Ramos (cell line): ENCODE measurements around the gene LRRC46.

ENCODE experiments used
- in situ Hi-C: fragments of 300-500 bp; cut with MboI; formaldehyde crosslinking; loops from one replicate; pipeline ENCODE4 v1.14.3; 2022; ENCODE audit warnings: low sequenced_read_pairs; ENCODE audit not compliant: unreplicated experiment

Gene LRRC46

DNA sequence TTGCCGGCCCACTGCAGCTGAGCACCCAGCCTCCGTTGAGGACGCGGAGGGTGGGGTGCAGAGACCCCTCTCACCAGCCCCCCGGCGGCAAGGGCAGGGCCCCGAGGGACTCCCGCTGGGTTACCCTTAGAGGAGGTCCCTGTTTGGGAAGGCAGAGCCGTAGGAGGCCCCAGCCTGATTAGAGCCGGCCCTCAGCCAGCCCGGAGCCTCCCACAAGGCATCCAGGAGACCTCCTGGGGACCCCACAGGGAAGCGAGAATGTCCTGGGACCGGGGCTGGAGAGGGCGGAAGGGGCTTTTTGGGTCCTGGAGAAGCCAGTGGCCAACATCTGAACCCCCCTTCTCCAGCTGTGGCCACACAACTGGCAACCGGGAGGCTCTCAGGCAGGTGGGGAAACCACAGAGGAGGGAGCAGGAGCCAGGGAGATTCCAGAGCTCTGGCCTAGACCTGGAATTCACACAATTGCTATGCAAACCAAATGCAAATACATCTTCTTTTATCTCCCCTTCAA, 41.2 kb downstream of the LRRC46 start:
- in situ Hi-C loops: no loop called here

DNA sequence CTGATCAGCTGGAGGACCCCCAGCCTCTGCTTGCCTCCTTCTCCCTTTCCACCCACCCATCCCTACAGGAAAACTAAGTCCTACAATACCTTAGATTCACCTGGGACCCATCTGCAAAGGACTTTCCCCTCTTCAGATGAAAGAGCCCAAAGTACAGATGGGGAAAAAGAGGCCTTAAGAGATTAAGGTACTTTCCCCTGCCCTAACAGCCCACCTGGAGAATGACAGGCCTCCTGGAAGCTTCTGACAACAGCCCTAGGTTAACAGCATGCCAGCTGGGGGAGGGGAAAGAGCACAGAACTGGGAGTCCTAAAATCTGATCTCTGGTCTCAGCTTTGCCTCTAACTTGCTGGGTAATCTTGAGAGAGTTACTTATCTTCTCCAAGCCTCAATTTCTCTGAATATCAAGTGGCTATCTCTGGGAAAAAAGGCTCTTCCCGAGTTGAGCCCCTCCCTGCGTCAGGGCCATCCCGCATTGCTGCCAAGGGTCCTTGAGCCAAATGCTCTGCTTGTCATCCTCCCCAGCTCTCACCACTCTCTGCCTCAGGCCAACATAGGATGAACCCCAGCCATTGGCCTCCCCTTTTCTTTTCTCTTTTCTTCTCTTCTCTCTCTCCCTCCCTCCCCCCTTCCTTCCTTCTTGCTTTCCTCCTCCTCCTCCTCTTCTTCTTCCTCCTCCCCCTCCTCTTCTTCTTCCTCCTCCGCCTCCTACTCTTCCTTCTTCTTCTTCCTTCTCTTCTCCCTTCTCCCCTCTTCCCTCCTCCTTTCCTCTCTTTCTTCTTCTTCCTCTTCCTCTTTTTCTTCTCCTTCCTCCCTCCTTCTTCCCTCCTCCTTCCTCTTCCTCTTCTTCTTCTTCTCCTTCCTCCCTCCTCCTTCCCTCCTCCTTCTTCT, 42.0 kb downstream of the LRRC46 start:
- in situ Hi-C loops: no loop called here

DNA sequence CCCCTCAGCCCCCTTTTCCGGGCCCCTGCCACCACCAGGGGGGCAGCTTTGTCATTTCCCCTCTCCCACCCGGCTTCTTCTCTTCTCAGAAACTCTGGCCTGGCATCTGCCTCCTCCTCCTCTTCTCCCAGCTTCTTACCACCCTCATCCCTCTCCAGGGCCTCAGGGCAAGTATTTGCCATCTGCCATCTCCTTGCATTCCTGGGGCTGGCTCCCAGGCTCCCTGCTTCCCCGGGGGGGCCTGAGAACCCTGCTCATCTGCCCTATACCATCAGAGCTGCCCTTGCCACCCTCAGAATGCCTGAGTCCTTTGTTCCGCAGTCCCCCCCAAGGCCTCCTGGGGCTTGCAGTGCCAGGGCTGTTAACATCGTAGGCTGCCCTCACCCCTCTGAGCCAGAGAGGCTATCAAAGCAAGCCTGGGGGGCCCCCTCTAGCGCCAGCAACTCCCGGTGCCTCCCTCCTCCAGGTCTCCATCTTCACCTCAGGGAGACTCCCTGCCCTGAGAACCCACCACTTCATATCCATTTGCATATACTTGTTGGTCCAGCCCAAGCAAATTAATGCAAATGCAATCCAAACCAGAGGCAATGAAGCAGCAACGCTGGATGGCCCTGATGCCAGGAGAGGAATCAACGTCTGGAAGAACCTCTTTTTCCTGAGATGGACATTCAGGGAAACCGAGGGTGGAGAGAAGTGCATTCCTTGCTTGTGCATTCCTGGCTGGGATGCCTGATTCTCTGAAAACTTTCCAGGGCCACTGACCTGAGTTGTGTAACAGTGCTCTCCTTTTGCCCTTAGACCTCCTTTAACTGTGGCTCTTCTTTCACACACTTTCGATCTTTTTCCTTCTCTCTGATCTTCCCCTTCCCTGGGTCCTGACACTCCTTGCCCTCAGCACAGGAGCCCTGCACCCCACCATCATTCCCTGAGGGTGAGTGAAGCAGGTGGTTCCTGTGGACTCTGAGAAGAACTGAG, 43.8 kb downstream of the LRRC46 start:
- in situ Hi-C loops: no loop called here

DNA sequence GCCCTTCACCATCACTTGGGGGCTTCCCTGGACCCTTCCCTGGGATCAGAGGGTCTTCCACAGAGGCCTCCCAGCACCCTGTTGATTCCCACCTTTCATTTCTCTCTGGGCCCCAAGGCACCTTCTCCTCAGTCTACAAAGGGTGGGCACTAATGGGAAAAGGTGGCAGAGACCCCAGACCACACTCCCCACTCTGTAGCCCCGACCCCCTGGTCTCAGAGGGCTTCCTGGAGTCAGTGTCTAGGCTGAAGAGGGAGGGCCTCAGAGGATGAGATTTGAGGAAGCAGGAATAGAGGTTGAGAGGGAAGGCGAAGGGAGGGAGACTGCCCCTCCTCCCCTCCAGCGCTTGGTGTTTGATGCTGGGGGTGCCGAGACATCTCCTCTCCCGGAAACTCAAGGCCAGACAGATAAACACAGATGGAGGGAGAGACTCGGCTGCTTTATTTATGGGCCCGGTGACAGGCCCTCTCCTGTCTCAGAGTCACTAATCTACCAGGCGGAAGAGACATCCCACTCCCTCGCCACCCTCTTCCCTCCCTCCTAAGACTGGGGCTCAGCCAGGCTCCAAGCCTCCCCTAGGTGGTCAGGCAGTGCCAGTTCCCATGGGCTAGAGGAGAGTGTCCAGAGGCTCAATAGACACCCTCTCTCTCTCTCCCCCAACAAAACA, 46.0 kb downstream of the LRRC46 start:
- in situ Hi-C loops: no loop called here

DNA sequence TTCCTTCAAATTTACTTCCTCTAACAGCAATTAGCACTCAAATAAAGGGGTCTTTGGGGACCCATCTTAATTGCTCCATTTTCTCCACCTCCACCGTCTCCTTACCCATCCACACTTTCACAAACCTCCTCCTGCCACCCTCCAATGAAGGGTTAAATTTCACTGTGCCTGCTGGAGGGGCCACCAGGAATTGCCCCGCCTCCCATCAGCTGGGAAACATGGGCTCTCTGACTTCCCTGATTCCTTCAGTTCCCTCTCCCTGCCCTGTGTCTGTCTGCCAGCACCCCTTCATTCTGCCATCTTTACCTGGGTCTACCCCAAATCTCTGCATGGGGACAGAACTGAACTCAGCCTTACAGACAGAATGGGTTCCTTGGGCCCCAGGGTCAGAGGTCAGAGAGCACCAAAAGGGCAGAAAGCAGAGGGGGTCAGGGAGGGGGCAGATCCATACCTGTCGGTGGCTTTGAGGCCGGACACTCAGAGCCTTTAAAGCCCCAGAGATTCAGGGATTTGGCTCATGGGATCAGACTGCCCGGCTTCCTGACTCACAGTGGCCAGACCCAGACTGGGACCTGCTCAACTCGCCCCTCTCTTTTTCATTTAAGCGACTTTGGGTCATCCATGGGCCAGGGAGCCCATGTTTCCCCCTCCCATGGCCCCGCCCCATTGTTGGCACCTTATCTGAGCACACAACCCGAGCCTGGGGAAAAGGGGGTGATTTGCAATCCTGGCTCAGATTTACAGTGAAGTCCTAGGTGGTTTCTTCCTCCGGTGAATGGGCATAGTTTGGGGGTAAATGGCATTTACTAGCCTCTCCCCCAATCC, 46.9 kb downstream of the LRRC46 start:
- in situ Hi-C loops: no loop called here

DNA sequence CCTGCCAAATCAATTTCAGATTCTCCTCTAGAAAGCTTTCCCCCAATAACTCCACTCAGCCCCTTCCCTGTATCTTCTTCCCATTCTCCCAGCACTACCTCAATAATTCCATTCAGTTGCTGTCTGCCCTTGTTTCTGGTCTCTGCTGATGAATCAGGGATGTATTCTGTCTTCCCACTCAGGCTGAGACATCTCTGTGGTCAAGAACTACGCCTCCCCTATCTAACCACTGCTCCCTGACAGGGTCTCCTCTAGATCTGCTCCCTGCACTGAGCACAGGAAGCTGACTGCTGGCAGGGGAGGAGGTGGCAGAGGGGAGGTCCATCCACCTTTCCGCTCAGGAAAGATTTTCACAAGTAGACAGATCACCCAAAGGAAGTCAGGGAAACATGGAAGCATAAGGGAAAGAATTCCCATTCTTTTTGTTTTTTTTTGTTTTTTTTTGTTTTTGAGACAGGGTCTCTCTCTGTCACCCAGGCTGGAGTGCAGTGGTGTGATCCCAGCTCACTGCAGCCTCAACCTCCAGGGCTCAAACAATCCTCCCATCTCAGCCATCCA, 47.6 kb downstream of the LRRC46 start:
- in situ Hi-C loops: no loop called here

DNA sequence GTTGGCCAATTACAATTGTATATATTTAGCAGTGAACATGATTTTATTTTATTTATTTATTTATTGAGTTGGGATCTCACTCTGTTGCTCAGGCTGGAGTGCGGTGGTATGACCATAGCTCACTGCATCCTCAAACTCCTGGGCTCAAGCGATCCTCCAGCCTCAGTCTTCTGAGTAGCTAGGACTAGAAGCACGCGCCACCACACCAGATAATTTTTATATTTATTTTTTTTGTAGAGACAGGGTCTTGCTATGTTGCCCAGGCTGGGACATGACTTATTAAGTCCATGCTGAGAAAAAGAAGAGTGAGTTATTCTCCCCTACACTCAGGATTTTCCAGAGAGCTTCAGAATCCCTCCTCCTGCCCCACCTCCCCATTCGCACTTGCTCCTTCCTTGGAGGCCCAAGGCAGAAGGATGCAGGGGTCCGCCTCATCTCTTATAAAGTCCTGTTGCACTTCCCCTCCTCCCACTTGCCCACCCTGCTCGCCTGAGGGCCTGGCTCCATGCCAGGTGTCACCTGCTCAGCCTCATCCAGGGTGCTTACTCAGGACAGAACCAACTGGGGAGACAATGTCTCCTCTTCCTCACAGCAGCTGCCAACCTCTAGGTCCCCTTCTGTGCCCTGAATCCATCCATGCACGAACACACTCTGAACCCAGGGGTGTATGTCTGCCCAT, 48.4 kb downstream of the LRRC46 start:
- in situ Hi-C loops: no loop called here

DNA sequence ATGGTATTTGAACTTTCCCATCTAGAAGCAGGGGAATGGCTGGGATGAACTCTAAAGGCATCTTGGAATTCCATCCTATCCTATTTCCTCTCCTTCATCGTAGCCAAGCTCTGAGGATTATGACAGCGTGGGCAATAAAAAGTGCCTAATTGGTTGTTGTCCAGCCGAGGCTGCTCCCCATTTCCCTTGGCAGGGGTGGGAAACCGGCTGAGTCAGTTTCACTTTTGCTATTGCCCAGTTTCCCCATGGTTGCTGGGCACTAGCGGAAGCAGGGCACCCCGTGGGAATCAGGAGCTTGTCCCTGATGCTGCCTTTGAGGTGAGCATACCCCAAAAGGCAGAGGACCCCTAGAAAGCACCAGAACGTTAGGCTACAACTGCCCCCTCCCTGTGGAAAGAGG, 50.8 kb downstream of the LRRC46 start:
- in situ Hi-C loops: no loop called here

DNA sequence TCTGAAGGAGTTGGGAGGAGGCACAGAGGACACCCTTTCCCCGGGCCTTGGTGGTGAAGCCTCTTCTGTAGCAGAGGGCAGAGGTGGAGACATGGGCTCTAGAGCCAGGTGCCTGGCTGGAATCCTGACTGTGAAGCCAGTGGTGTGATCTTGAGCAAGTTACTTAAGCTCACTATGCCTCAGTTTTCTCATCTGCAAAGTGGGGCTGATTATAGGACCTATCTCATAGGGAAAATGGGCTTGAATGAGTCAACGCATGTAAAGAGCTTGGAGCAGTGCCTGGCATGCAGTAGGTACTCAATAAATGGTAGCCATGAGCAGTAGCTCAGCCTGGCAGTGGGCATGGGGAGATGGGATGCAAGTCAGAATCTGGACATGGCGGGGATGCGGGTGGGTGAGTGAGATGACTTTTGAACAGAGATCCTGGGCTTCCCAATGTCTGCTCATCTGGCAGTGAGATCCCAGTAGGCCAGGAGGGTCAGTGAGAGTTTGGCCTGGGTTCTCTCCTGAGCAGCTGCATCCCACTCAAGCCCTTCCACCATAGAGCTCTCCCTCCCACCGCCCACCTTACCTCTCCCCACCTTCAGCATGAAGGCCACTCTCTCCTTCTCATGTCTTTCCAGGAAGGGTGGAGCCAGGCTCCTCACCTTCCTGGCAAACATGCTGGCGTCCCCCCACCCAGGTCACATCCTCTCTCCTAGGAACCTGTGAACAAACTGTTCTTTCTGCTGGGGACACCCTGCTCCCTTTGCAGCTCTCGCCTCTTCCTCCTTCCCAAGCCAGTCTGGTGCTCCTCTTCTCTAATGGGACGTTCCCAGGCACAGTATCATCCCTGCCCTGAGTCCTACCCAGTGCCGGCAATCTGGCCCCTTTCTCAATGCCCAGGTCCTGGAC, 51.5 kb downstream of the LRRC46 start:
- in situ Hi-C loops: no loop called here

DNA sequence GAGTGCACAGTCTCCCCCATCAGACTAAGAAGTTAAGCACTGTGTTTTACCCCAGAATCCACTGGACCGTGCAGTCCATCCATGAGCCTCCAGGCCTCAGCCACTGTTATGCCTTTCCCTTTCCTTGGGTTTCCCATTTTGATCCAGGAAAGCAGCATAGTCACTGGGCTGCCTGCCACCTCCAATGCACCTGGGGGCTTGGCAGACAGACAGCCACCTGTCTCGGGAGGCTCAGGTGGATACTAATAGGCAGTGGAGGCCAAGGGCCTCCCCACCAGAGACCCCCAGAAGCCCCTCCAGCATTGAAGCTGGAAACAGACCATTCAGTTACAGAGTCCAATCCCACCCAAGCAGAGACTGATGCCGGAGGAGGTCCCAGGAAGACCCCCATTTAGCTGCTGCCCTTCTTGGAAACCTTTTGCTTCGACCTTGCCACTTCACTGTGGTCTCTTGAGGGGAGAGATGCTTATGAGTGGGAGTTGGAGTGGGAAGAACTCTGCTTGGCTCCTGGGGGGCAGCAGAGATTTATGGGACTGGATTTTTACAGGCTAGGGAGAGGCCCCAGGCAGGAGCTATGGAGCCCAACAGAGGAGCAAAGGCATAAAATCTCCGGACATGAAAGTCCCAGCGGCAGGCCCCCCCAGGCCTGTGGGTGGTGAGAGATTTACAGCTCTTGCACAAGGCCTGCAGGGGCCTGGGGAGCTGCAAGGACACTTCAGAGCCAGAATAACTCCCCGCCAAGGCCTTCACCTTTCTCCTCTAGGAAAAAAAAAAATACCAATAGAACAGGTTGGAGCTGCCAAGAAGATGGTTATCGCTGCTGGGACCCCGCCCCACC, 52.3 kb downstream of the LRRC46 start:
- in situ Hi-C loops: no loop called here

DNA sequence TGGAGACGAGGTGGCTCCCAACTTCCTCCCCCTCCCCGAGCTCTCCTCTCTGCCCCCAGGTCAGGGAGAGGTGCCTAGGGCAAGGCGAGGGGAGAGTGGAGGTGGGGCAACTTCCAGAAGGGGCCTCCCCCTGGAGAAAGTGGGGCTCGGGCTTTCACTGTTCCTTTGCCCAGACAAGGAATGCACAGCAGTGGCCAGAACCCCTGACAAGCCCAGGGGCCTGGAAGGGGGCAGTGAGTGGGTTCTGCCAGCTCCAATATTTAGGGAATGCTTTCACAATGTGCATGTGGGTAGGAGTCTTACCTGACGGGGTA, 52.9 kb downstream of the LRRC46 start:
- in situ Hi-C loops: no loop called here

DNA sequence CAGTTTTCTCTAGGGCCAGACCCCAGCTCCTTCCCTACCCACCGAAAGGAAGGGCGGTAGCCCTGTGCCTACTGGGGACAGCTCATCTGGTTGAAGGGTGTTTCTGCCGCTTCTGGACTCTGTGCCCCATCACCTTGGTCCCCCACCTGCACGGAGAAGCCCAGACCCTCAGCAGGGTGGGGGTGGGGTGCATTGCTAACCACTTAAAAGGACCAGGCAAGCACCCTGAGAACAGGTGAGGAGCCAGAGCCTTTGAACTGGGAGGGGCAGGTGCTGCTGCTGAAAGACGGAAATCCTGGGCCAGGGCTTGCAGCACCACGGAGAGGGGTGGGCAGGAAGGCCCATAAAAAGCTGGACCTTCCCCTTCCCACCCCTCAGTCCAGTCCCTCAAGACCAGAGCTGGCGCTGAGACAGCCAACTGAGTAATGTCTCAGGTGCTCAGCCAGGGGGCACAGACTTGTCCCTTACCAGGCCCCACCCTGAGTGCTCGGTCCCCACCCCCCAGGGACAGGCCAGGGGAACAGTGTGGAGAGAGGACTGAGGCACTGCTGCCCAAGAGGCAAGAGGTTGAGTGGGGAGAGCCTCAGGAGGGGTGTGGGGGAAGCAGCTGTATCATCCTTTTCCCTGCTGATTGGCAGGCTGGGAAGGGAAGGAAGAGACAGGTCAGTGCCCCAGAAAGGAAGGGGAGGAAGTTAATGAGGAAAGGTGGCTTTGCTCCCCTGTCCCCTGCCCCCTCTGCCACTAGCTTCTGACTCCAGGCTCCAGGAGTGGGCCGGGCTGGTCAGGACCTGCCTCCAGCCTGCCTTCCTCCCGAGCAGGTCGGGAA, 53.6 kb downstream of the LRRC46 start:
- in situ Hi-C loops: no loop called here
